Retinal pigment epithelial cell (primary cell): ENCODE measurements around the gene RB1.
A peak's percentile ranks its signal among the peaks of the same experiment; 100 is the strongest.

Source experiments
- DNase-seq: peaks from one replicate; pipeline ENCODE4 v3.0.0-alpha.2; 2010; ENCODE audit warnings: low read depth
- H3K4me3 ChIP-seq: 2 replicates; pipeline ENCODE4 v1.5.1; 2011; ENCODE audit warnings: mild to moderate bottlenecking, low read length, control low read depth, moderate library complexity
- TF ChIP-seq, protein P1 (sequence below): conservative IDR thresholded peaks from 2 replicates; pipeline ENCODE4 v1.5.1; 2011; ENCODE audit warnings: low read depth, low read length, control low read depth, inconsistent platforms

Gene RB1

DNA sequence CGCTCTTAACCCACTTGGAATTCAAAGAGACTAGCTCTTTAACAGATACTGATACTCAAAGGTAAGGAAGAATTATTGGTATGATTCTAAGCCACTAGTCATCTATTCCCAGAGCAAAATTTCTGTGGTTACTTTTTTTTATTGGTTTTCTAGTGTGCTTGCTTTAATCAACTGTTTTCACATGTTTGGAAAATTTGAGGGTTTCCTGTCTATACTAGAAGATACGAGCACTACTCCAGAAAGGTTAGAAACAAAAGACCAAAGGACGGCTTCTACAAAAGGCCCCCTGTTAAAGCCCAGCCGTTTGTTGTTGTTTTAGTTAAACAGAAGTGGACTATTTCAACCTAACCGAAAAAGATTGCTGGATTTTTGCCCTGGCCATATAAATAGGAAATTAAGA, 127.9 kb downstream of the RB1 start:
- DNase-seq = no peak
- no peak overlapping the region for H3K4me3 ChIP-seq
- TF ChIP-seq, protein P1, sequence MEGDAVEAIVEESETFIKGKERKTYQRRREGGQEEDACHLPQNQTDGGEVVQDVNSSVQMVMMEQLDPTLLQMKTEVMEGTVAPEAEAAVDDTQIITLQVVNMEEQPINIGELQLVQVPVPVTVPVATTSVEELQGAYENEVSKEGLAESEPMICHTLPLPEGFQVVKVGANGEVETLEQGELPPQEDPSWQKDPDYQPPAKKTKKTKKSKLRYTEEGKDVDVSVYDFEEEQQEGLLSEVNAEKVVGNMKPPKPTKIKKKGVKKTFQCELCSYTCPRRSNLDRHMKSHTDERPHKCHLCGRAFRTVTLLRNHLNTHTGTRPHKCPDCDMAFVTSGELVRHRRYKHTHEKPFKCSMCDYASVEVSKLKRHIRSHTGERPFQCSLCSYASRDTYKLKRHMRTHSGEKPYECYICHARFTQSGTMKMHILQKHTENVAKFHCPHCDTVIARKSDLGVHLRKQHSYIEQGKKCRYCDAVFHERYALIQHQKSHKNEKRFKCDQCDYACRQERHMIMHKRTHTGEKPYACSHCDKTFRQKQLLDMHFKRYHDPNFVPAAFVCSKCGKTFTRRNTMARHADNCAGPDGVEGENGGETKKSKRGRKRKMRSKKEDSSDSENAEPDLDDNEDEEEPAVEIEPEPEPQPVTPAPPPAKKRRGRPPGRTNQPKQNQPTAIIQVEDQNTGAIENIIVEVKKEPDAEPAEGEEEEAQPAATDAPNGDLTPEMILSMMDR = no peak

DNA sequence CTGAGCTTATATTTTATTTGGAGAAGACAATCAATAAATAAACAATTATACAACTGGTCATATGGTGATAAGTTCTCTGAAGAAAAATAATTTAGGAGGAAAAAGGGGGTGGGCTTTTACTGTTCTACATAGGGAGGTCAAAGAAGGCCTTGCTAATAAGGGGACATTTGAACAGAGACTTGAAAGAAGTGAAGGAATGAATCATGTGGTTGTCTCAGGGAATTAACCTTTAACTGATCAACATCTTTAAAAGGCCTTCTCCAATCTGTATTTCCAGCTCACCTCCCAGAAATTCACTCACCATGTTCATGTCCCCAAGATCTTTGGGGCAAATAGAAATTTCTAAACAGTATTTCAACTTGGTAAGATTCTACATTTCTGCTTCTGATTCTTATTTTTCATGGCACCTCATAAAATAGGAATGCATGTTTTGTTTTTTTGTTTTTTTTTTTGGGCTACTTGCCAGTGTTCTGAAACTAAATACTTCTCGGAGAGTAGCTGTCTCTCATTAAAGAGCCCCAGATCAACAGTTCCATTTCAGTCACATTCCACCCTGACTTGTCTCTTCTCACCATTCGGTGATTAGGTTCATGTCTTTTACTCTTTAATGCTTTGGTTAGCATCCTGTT, 128.6 kb downstream of the RB1 start:
- H3K4me3 ChIP-seq = no peak overlapping the region
- no peak for DNase-seq
- TF ChIP-seq, protein P1 = no peak

DNA sequence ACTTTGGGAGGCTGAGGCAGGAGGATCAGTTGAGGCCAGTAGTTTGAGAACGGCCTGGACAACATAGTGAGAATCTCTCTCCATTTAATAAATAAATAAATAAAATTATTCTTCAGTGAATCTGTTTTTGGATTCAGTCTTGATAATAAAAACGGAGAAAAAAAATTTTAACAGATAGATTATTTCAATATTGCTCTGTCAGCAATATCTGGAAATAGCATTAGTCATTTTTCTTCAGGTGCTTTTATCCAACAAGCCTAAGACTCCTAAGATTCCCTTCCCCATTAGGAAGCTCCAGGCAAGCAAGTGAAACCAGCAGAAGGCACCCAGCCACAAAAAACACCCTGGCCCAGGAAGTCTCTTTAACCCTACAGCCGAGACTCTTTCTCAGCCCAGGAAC, 130.6 kb downstream of the RB1 start:
- H3K4me3 ChIP-seq = no peak overlapping the region
- TF ChIP-seq, protein P1 = no peak
- no peak for DNase-seq

DNA sequence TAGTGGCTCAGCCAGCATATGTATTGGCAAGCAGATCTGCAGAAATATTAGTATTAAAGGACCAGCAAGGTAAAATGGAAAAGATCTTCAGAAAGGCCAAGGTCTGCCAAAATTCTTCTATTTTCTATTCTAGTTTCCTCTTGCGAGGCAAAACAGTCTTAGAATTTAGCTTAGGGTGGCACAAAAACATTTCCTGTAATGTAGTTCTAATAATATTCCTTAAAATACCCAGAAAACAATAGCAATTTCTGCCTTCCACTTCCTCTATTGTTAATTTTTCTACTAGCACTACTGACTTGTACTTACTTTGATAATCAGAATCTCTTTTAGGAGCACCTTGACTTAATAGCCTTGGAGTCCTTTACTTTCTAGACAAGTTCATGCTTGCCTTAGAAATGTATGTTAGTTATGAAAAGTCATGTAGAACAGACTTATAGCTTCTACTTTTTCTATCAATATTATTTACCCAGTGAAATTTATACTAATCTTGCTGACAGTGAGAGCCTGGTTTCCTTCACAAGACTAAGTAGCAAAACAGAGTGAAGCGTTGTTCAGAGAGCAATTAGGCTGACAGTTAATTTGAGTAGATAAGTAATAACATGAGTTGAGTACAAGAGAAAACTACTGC, 133.2 kb downstream of the RB1 start:
- no peak overlapping the region for H3K4me3 ChIP-seq
- DNase-seq = no peak
- TF ChIP-seq, protein P1 = no peak

DNA sequence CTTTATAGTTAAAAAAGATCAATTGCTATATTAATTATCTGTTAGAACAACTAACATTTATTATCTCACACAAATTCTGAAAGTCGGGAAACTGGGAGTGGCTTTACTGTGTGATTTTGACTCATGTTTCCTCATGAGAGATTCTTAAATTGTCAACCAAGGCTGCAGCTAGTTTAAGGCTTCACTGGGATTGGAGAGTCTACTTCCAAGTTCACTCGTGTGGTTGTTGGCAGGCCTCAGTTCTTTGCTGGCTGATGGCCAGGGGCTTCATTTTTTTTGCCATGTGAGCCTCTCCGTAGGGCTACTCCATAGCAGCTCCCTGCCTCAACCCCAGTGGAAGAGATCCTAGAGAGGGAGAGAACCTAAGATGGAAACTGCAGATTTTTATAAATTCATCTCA, 133.8 kb downstream of the RB1 start:
- TF ChIP-seq, protein P1 = no peak
- no peak overlapping the region for H3K4me3 ChIP-seq
- peak; percentile 42 for DNase-seq

DNA sequence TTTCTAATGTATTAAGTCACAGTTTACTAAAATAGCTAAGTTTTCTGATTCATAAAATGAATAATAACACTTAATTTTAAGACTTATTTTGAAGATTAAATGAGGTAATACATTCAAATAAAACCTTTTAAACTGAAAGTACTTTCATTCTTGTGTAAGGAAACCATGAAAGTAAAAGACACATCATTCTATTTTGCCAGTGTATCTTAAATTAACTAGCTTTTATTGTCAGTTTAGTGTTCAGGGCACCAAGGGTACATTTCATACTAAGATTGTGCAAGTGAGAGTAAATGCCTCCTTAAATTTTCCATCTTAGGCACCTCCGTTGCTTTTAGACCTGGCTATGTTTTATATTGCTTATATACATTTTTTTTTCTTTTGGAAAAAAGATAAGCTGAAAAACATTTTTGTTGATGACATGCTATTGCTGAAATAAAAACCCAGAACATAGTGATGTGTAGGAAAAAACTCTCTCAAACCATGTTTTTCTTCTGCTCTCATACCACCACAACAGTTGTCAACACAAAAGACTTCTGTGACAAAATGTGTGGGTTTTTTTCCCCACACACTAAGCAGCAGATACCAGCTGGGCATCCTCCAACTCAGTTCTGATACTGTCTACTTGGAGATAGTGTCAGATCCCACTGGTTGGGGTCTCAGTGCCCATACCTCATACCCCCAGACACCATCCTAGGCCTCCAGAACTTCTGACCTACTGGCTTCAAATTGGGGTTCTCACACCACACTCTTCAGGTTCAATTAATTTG, 140.1 kb downstream of the RB1 start:
- TF ChIP-seq, protein P1 = no peak
- no peak for DNase-seq
- H3K4me3 ChIP-seq = no peak overlapping the region
